ENCODE measurements around the gene MARCHF2. TPM values are rescaled to one million over a fixed set of nuclear protein-coding genes. Genes with fewer than 3 reads are reported as not detected.

The MARCHF2 gene
- total RNA-seq, 3 donors from 2014 or later (not counting 1 experiment from before 2014, with no cell fraction given) = 32.4 to 42.3 (median 37.2) TPM

DNA sequence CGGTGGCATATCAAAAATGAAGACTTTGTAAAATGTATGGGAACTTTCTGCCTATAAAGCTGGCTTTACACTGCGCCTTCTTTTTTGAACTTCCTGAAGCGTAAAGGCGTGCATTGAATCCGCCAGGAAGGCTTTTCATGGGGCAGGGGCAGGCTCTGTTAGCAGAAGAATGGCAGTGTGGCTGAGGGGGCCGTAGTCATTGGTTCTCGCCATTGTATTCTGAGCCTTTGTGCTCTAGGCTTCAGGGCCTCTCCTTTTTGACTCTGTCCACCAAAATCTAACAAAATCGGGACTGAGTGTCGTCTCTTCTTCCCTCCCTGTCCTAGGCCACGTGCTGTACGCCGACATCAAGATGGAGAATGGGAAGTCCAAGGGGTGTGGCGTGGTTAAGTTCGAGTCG, 75.3 kb downstream of the MARCHF2 start:
- Histone ChIP-seq H3K4me3 (ENCODE audit: low read length) (no peak overlapping the region), H3K36me3 (ENCODE audit: control insufficient read depth, insufficient read depth, low read length) (peaks cover 38% of the 10 kb centered on the region), H3K27me3 (ENCODE audit: control insufficient read depth, insufficient read depth, low read length) (no peaks in the 10 kb centered on the region), H3K9me3 (ENCODE audit: control insufficient read depth, insufficient read depth, low read length) (no peaks in the 10 kb centered on the region), H3K4me1 (ENCODE audit: control insufficient read depth, insufficient read depth, low read length) (peaks cover 29% of the 10 kb centered on the region), H3K27ac (ENCODE audit: low read length) (peak overlapping the region; percentile 62)
- H3K27me3 Mint-ChIP-seq (ENCODE audit: low read depth in 2 of 2) = no peaks in the 10 kb centered on the region
- 80% methylated on average over 15 of the region's 15 CpGs for WGBS (ENCODE audit: insufficient coverage)
- H3K4me1 Mint-ChIP-seq = peaks cover 26 to 32% of the 10 kb centered on the region in 2 donors
- H3K9me3 Mint-ChIP-seq = no peaks in the 10 kb centered on the region
- intact Hi-C loops (cut with micrococcal nuclease) = no loop called here
- H3K4me3 Mint-ChIP-seq = peak overlapping the region; percentile 82
- TF ChIP-seq, protein P1, sequence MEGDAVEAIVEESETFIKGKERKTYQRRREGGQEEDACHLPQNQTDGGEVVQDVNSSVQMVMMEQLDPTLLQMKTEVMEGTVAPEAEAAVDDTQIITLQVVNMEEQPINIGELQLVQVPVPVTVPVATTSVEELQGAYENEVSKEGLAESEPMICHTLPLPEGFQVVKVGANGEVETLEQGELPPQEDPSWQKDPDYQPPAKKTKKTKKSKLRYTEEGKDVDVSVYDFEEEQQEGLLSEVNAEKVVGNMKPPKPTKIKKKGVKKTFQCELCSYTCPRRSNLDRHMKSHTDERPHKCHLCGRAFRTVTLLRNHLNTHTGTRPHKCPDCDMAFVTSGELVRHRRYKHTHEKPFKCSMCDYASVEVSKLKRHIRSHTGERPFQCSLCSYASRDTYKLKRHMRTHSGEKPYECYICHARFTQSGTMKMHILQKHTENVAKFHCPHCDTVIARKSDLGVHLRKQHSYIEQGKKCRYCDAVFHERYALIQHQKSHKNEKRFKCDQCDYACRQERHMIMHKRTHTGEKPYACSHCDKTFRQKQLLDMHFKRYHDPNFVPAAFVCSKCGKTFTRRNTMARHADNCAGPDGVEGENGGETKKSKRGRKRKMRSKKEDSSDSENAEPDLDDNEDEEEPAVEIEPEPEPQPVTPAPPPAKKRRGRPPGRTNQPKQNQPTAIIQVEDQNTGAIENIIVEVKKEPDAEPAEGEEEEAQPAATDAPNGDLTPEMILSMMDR (IDR thresholded peaks at IDR 0.05) = no peak
- H3K36me3 Mint-ChIP-seq = no peaks in the 10 kb centered on the region
- ATAC-seq (no peak), DNase-seq (no peak)
- peak overlapping the region; percentile 86 to 92 for H3K27ac Mint-ChIP-seq

Other genes starting within 250 kb of the MARCHF2 start
- 10 to 100 TPM; 50.0 to 70.8 (median 69.8) TPM for gene CERS4, start 203.9 kb upstream of the MARCHF2 start, total RNA-seq
- gene CD320, start 104.9 kb upstream of the MARCHF2 start, total RNA-seq = 10 to 100 TPM; 17.0 to 47.1 (median 38.7) TPM
- gene NDUFA7, start 91.9 kb upstream of the MARCHF2 start, total RNA-seq = 10 to 100 TPM; 19.3 to 28.5 (median 28.4) TPM
- 1,000 to 10,000 TPM; 1,133 to 1,486 (median 1,403) TPM for gene RPS28, start 91.8 kb upstream of the MARCHF2 start, total RNA-seq
- gene KANK3, start 70.0 kb upstream of the MARCHF2 start, total RNA-seq = 10 to 100 TPM in 1 of 3 donors, 1 to 10 TPM in 2; 5.7 to 16.9 (median 8.4) TPM
- not detected for gene ANGPTL4, start 49.1 kb upstream of the MARCHF2 start, total RNA-seq
- 100 to 1,000 TPM; 101 to 116 (median 108) TPM for gene RAB11B, start 22.9 kb upstream of the MARCHF2 start, total RNA-seq
- gene HNRNPM, start 31.7 kb downstream of the MARCHF2 start, total RNA-seq = 100 to 1,000 TPM; 272 to 300 (median 299) TPM
- 10 to 100 TPM in 1 of 3 donors, 1 to 10 TPM in 2; 7.7 to 17.5 (median 9.0) TPM for gene PRAM1, start 89.3 kb downstream of the MARCHF2 start, total RNA-seq
- gene ZNF414, start 100.9 kb downstream of the MARCHF2 start, total RNA-seq = 10 to 100 TPM; 42.1 to 46.4 (median 42.3) TPM
- 1,000 to 10,000 TPM in 2 of 3 donors, 100 to 1,000 TPM in 1; 971 to 1,223 (median 1,014) TPM for gene MYO1F, start 164.1 kb downstream of the MARCHF2 start, total RNA-seq
- 100 to 1,000 TPM; 159 to 286 (median 203) TPM for gene ADAMTS10, start 197.4 kb downstream of the MARCHF2 start, total RNA-seq
- gene NFILZ, start 217.3 kb downstream of the MARCHF2 start, total RNA-seq = not detected